Endothelial cell of umbilical vein (primary cell): Measurements from ENCODE around the gene SEZ6. TPM values are rescaled to one million over a fixed set of nuclear protein-coding genes. Genes with fewer than 3 reads are reported as not detected.

Experiments
- Bru-seq: library from RNA; stranded (reverse); fragments of 400-500 nt; gene quantifications from one replicate; lab custom pipeline; 2021; lab: Mats Ljungman, UMichigan
- BruChase-seq, 2 experiments: library from RNA; stranded (reverse); fragments of 400-500 nt; gene quantifications; one replicate each; lab custom pipeline; 2021; lab: Mats Ljungman, UMichigan
- BruUV-seq: library from RNA; stranded (reverse); fragments of 400-500 nt; replicated peaks from 2 replicates; lab custom pipeline; 2021; lab: Mats Ljungman, UMichigan
- CTCF ChIA-PET: fragments of 300-600, 350-600 bp; sonication (Branson Sonifier 250); formaldehyde crosslinking; loops from one replicate; lab custom pipeline; 2021; ENCODE audit warnings: antibody characterized with exemption, inconsistent platforms; lab: Charles Lee
- POLR2A ChIA-PET: fragments of 300-600, 350-600 bp; sonication (Branson Sonifier 250); formaldehyde crosslinking; loops from one replicate; lab custom pipeline; 2021; ENCODE audit warnings: antibody characterized with exemption, inconsistent platforms; lab: Charles Lee
- DNase-seq: peaks from one replicate; pipeline ENCODE4 v3.0.0-alpha.2; 2011; ENCODE audit warnings: low read depth, low spot score
- FAIRE-seq: peaks from 2 replicates; lab custom pipeline; 2011; peaks lifted over from hg19 to GRCh38; lab: Jason Lieb, UNC
- H2AFZ ChIP-seq: 2 replicates; pipeline ENCODE4 v1.6.0; 2012; ENCODE audit warnings: low read depth, low read length, control low read depth, inconsistent platforms
- H3K27ac ChIP-seq: 2 replicates; pipeline ENCODE4 v1.5.1; 2011; ENCODE audit warnings: low read depth, mild to moderate bottlenecking, control low read depth, low read length, moderate library complexity; ENCODE audit not compliant: insufficient read depth
- H3K27me3 ChIP-seq, 2 experiments: 2 replicates each; pipeline versions ENCODE4 v1.6.0 to v1.6.1; 2011; ENCODE audit warnings: low read length in 2 of 2, mixed read lengths in 1 of 2; ENCODE audit not compliant: control insufficient read depth in 2 of 2, insufficient read depth in 2 of 2
- H3K36me3 ChIP-seq, 2 experiments: 2 replicates in 1 of 2; 3 replicates in 1 of 2; pipeline ENCODE4 v1.5.1; 2011; ENCODE audit warnings: low read length in 2 of 2, mild to moderate bottlenecking in 1 of 2, moderate library complexity in 1 of 2; ENCODE audit not compliant: control insufficient read depth in 2 of 2, insufficient read depth in 2 of 2; ENCODE audit errors: extremely low read depth in 1 of 2
- H3K4me1 ChIP-seq: 3 replicates; pipeline ENCODE4 v1.5.1; 2011; ENCODE audit warnings: mild to moderate bottlenecking, low read length; ENCODE audit not compliant: control insufficient read depth, insufficient read depth; ENCODE audit errors: extremely low read depth
- H3K4me2 ChIP-seq: 2 replicates; pipeline ENCODE4 v1.6.1; 2011; ENCODE audit warnings: low read length, control low read depth, mixed read lengths; ENCODE audit not compliant: insufficient read depth
- H3K4me3 ChIP-seq, 3 experiments: fragments of 200-600 bp in 1 of 3; sonication (generic), shearing (Covaris generic) in 1 of 3; replicated peaks in 1 of 3; 2 replicates each; pipeline ENCODE4 v1.5.1; 2011 to 2016; ENCODE audit warnings: control low read depth in 3 of 3, low read length in 3 of 3, mild to moderate bottlenecking in 2 of 3, inconsistent platforms in 1 of 3, low read depth in 1 of 3, moderate library complexity in 1 of 3; ENCODE audit not compliant: insufficient read depth in 1 of 3
- H3K79me2 ChIP-seq: 2 replicates; pipeline ENCODE4 v1.6.0; 2012; ENCODE audit warnings: low read length, inconsistent platforms; ENCODE audit not compliant: control insufficient read depth, insufficient read depth
- H3K9ac ChIP-seq: replicated peaks from 2 replicates; pipeline ENCODE3; 2011; ENCODE audit warnings: low read length, control low read depth; ENCODE audit not compliant: insufficient read depth; ENCODE audit errors: extremely low read depth
- H3K9me1 ChIP-seq: replicated peaks from 3 replicates; pipeline ENCODE4 v1.6.0; 2011; ENCODE audit warnings: mild to moderate bottlenecking, low read length; ENCODE audit not compliant: control insufficient read depth, insufficient read depth; ENCODE audit errors: extremely low read depth
- H3K9me3 ChIP-seq: replicated peaks from 2 replicates; pipeline ENCODE4 v1.5.1; 2012; ENCODE audit warnings: low read length, inconsistent platforms; ENCODE audit not compliant: control insufficient read depth, insufficient read depth
- H4K20me1 ChIP-seq: replicated peaks from 2 replicates; pipeline ENCODE3; 2011; ENCODE audit warnings: mild to moderate bottlenecking, low read length; ENCODE audit not compliant: control insufficient read depth, insufficient read depth; ENCODE audit errors: extremely low read depth
- JUN ChIP-seq: IDR thresholded peaks from 2 replicates; pipeline ENCODE4 v1.6.1; 2011; ENCODE audit warnings: borderline replicate concordance, low read depth; ENCODE audit not compliant: insufficient read length, insufficient read depth
- POLR2A ChIP-seq: IDR thresholded peaks from 2 replicates; pipeline ENCODE4 v1.6.1; 2012; ENCODE audit warnings: low read depth, mild to moderate bottlenecking, control low read depth, low read length
- POLR2AphosphoS5 ChIP-seq: IDR thresholded peaks from 2 replicates; pipeline ENCODE4 v1.6.1; 2012; ENCODE audit warnings: low read depth, mild to moderate bottlenecking, control low read depth, low read length, moderate library complexity; ENCODE audit not compliant: insufficient read depth
- dilution Hi-C: fragments of 300-500 bp; cut with MboI; formaldehyde crosslinking; loops from one replicate; pipeline ENCODE4 v1.15.0; 2019; ENCODE audit warnings: low sequenced_read_pairs; ENCODE audit not compliant: extremely low pct_ligation_motif_present
- intact Hi-C: fragments of 100-400 bp; cut with micrococcal nuclease; formaldehyde crosslinking; loops from one replicate; pipeline ENCODE4 v1.10.0; 2022
- long read RNA-seq: library from polyadenylated mRNA; stranded (forward); transcript quantifications from one replicate; pipeline ENCODE4 v2.0.0, GENCODE V29; 2021
- polyA minus RNA-seq, 3 experiments: library from RNA; depleted of rRNA, polyadenylated mRNA; stranded (reverse); fragments of >200 nt; gene quantifications; 1 replicate in 1 of 3; 2 replicates in 2 of 3; pipeline ENCODE4 v1.2.3, GENCODE V29; 2011
- polyA plus RNA-seq, 4 experiments: library from polyadenylated mRNA; depleted of rRNA in 3 of 4; stranded (reverse) in 3 of 4; unstranded in 1 of 4; fragments of >200 nt; gene quantifications; 2 replicates each; pipeline versions ENCODE4 v1.2.1 to v1.2.3, GENCODE V29; 2011 to 2012; ENCODE audit warnings: missing spikeins in 1 of 4
- total RNA-seq: library from RNA; stranded (reverse); gene quantifications from 2 replicates; pipeline ENCODE4 v1.2.3, GENCODE V29; 2021

The SEZ6 gene, protein sequence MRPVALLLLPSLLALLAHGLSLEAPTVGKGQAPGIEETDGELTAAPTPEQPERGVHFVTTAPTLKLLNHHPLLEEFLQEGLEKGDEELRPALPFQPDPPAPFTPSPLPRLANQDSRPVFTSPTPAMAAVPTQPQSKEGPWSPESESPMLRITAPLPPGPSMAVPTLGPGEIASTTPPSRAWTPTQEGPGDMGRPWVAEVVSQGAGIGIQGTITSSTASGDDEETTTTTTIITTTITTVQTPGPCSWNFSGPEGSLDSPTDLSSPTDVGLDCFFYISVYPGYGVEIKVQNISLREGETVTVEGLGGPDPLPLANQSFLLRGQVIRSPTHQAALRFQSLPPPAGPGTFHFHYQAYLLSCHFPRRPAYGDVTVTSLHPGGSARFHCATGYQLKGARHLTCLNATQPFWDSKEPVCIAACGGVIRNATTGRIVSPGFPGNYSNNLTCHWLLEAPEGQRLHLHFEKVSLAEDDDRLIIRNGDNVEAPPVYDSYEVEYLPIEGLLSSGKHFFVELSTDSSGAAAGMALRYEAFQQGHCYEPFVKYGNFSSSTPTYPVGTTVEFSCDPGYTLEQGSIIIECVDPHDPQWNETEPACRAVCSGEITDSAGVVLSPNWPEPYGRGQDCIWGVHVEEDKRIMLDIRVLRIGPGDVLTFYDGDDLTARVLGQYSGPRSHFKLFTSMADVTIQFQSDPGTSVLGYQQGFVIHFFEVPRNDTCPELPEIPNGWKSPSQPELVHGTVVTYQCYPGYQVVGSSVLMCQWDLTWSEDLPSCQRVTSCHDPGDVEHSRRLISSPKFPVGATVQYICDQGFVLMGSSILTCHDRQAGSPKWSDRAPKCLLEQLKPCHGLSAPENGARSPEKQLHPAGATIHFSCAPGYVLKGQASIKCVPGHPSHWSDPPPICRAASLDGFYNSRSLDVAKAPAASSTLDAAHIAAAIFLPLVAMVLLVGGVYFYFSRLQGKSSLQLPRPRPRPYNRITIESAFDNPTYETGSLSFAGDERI
- total RNA-seq, result not detected in 2 replicates
- polyA plus RNA-seq, result not detected in 2 replicates
- polyA plus RNA-seq (2011; cell fraction: cytosol; rRNA removed), result not detected in 2 replicates
- polyA plus RNA-seq (2011; cell fraction: nucleus; rRNA removed), result not detected in 2 replicates
- not detected in 2 replicates for polyA plus RNA-seq (2012)
- not detected in 2 replicates for polyA minus RNA-seq
- not detected for polyA minus RNA-seq (2011; cell fraction: cytosol; rRNA and poly(A)+ RNA removed)
- polyA minus RNA-seq (2011; cell fraction: nucleus; rRNA and poly(A)+ RNA removed), result not detected in 2 replicates
- percentile 2 among the genes with signal in this experiment for Bru-seq, nascent RNA
- not detected for BruChase-seq, experiment 1, labeled RNA remaining after a 6-hour chase
- not detected for BruChase-seq, experiment 2, labeled RNA remaining after a 2-hour chase
- long read RNA-seq, partial matches to known transcripts, result 0 of 3 reads
- long read RNA-seq, other reads (novel, unspliced or antisense), result 3 of 3 reads

- H3K36me3 ChIP-seq, result no peaks in the 10 kb centered on the region
- no peak within 1 kb of the TSS for H3K4me2 ChIP-seq
- TF ChIP-seq JUN (no peak), POLR2A (no peak), POLR2AphosphoS5 (peak; percentile 41)
- DNase-seq (peak; percentile 52), FAIRE-seq (no peak)
- CTCF ChIA-PET, result interaction anchor here (1.0 to 3.0 kb wide), 5 partner anchors 11 to 111 kb away, joined by 3 to 8 read pairs (median 7); no protein-coding TSS in a partner anchor
- H3K9me1 ChIP-seq, result no peaks in the 10 kb centered on the region
- POLR2A ChIA-PET, result no interaction called here
- no peak within 1 kb of the TSS for H3K27ac ChIP-seq
- H3K9me3 ChIP-seq, result no peaks in the 10 kb centered on the region
- no peak within 1 kb of the TSS for H3K4me3 ChIP-seq
- intact Hi-C loops, result no loop called here
- H3K9ac ChIP-seq, result no peak within 1 kb of the TSS
- H2AFZ ChIP-seq, result no peak within 1 kb of the TSS
- no peaks in the 10 kb centered on the region for H3K79me2 ChIP-seq
- BruUV-seq, result no TSS peak
- no peaks in the 10 kb centered on the region for H3K4me1 ChIP-seq
- H4K20me1 ChIP-seq, result no peaks in the 10 kb centered on the region
- dilution Hi-C loops, result no loop called here
- H3K27me3 ChIP-seq, result peaks cover 42 to 43% of the 10 kb centered on the region in 2 experiments
These were observed at the start of gene SEZ6 for GRCh38 chr17:29005936-29006511. SEZ6 (minus strand) TSS chr17:29006033; CDS start chr17:29005869, 164 bp downstream.
